SHP77 (cell line): Measurements from ENCODE around the gene DENND4C.

Source experiments
- DNase-seq, 2 experiments: peaks; one replicate each; lab custom pipeline; 2025; lab: John Stamatoyannopoulos, UW

Gene DENND4C

GRCh38 chr9:19269582-19269981, 39.1 kb downstream of the DENND4C start:
- no peak for DNase-seq

- no peak for DNase-seq
These were observed 40.0 kb downstream of the DENND4C start for GRCh38 chr9:19270421-19270949.

GRCh38 chr9:19271081-19271480, 40.6 kb downstream of the DENND4C start:
- DNase-seq: no peak

- no peak for DNase-seq
These were observed 51.3 kb downstream of the DENND4C start for GRCh38 chr9:19281801-19282200.

GRCh38 chr9:19283072-19283710, 52.7 kb downstream of the DENND4C start:
- DNase-seq: no peak

GRCh38 chr9:19284729-19285128, 54.2 kb downstream of the DENND4C start:
- no peak for DNase-seq

GRCh38 chr9:19286634-19287188, 56.2 kb downstream of the DENND4C start:
- DNase-seq: no peak

- DNase-seq: no peak
These were observed 57.6 kb downstream of the DENND4C start for GRCh38 chr9:19288081-19288480.

GRCh38 chr9:19290103-19290502, 59.6 kb downstream of the DENND4C start:
- DNase-seq: no peak

GRCh38 chr9:19294219-19294618, 63.7 kb downstream of the DENND4C start:
- DNase-seq: no peak

- DNase-seq: no peak
These were observed 68.0 kb downstream of the DENND4C start for GRCh38 chr9:19298436-19299000.

GRCh38 chr9:19303216-19303615, 72.7 kb downstream of the DENND4C start:
- no peak for DNase-seq

GRCh38 chr9:19306568-19306967, 76.1 kb downstream of the DENND4C start:
- DNase-seq: no peak

- DNase-seq: no peak
These were observed 79.8 kb downstream of the DENND4C start for GRCh38 chr9:19310246-19310645.

- no peak for DNase-seq
These were observed 83.1 kb downstream of the DENND4C start for GRCh38 chr9:19313573-19313972.

- DNase-seq: no peak
These were observed 90.0 kb downstream of the DENND4C start for GRCh38 chr9:19320495-19320894.

- no peak for DNase-seq
These were observed 101.4 kb downstream of the DENND4C start for GRCh38 chr9:19331877-19332276.

- no peak for DNase-seq
These were observed 105.7 kb downstream of the DENND4C start for GRCh38 chr9:19336166-19336565.

GRCh38 chr9:19342947-19343346, 112.5 kb downstream of the DENND4C start:
- no peak for DNase-seq

- DNase-seq: no peak
These were observed 128.2 kb downstream of the DENND4C start for GRCh38 chr9:19358701-19359100.

GRCh38 chr9:19369107-19369506, 138.6 kb downstream of the DENND4C start:
- DNase-seq: no peak

GRCh38 chr9:19371942-19372341, 141.4 kb downstream of the DENND4C start:
- no peak for DNase-seq

GRCh38 chr9:19372567-19372966, 142.1 kb downstream of the DENND4C start:
- DNase-seq: no peak

GRCh38 chr9:19373527-19373926, 143.0 kb downstream of the DENND4C start:
- no peak for DNase-seq
